HepG2 (cell line): ENCODE data around the gene OR52E2. TPM values are rescaled to one million over a fixed set of nuclear protein-coding genes. Genes with fewer than 3 reads are reported as not detected.

Source experiments
- ATAC-seq: fragments of 200-7000 bp; cut with Tn5 transposase; 3 replicates; pipeline ENCODE4 v1.9.1; 2020; ENCODE audit warnings: mild to moderate bottlenecking, moderate library complexity
- BruUV-seq: library from RNA; stranded (reverse); fragments of 400-500 nt; replicated peaks from 2 replicates; lab custom pipeline; 2021; lab: Mats Ljungman, UMichigan
- CTCF ChIA-PET: fragments of 300-600 bp; formaldehyde crosslinking; extraction: SDS; loops from one replicate; lab custom pipeline; 2021; ENCODE audit warnings: low total read pairs, inconsistent platforms, low intra/inter-chr PET ratio; lab: Yijun Ruan, JAX
- POLR2A ChIA-PET: fragments of 350-600 bp; sonication (Branson Sonifier 250); formaldehyde crosslinking; loops from one replicate; lab custom pipeline; 2020; ENCODE audit warnings: antibody characterized with exemption, inconsistent platforms; lab: Yijun Ruan, JAX
- DNase-seq: peaks from one replicate; pipeline ENCODE4 v3.0.0-alpha.2; 2015; ENCODE audit warnings: low spot score
- FAIRE-seq: peaks from 3 replicates; lab custom pipeline; 2011; peaks lifted over from hg19 to GRCh38; lab: Jason Lieb, UNC
- H2AFZ ChIP-seq: one replicate; pipeline ENCODE4 v1.6.1; 2011; ENCODE audit warnings: low read length, inconsistent platforms
- H3K27ac ChIP-seq: fragments of 300-600 bp; 3 replicates; pipeline ENCODE4 v1.8.0; 2011; ENCODE audit warnings: mixed run types, mild to moderate bottlenecking, mixed read lengths, low read length, inconsistent platforms; ENCODE audit not compliant: insufficient read depth; ENCODE audit errors: extremely low read length
- H3K27me3 ChIP-seq, 2 experiments: fragments of 200-600 bp in 1 of 2; 2 replicates in 1 of 2; 3 replicates in 1 of 2; pipeline versions ENCODE4 v1.6.0 to v1.8.0; 2011; ENCODE audit warnings: low read length in 2 of 2, mild to moderate bottlenecking in 2 of 2, moderate library complexity in 2 of 2, inconsistent platforms in 1 of 2; ENCODE audit not compliant: insufficient read depth in 2 of 2, control insufficient read depth in 1 of 2
- H3K36me3 ChIP-seq, 2 experiments: fragments of 200-600 bp in 1 of 2; replicated peaks in 1 of 2; 2 replicates in 1 of 2; 3 replicates in 1 of 2; pipeline versions ENCODE4 v1.5.1 to v1.8.0; 2011; ENCODE audit warnings: low read length in 2 of 2, inconsistent platforms in 1 of 2; ENCODE audit not compliant: insufficient read depth in 2 of 2, control insufficient read depth in 1 of 2
- H3K4me1 ChIP-seq: 2 replicates; pipeline ENCODE4 v1.5.1; 2012; ENCODE audit warnings: low read length, inconsistent platforms; ENCODE audit not compliant: insufficient read depth
- H3K4me2 ChIP-seq: 2 replicates; pipeline ENCODE4 v1.6.0; 2011; ENCODE audit warnings: low read depth, low read length, inconsistent platforms
- H3K4me3 ChIP-seq, 3 experiments: fragments of 200-600 bp in 1 of 3; sonication (generic), shearing (Covaris generic) in 1 of 3; replicated peaks in 1 of 3; 2 replicates each; pipeline ENCODE4 v1.5.1; 2011 to 2016; ENCODE audit warnings: low read length in 3 of 3, inconsistent platforms in 2 of 3, low read depth in 2 of 3, mild to moderate bottlenecking in 2 of 3, control low read depth in 1 of 3, mixed read lengths in 1 of 3; ENCODE audit not compliant: insufficient read depth in 1 of 3
- H3K79me2 ChIP-seq: one replicate; pipeline ENCODE4 v1.6.1; 2011; ENCODE audit warnings: low read length, inconsistent platforms; ENCODE audit not compliant: insufficient read depth
- H3K9ac ChIP-seq: 2 replicates; pipeline ENCODE4 v1.6.0; 2011; ENCODE audit warnings: mild to moderate bottlenecking, low read depth, low read length, inconsistent platforms; ENCODE audit not compliant: insufficient read depth
- H3K9me3 ChIP-seq: 2 replicates; pipeline ENCODE4 v1.5.1; 2012; ENCODE audit warnings: mild to moderate bottlenecking, low read length
- H4K20me1 ChIP-seq: 2 replicates; pipeline ENCODE4 v1.6.0; 2011; ENCODE audit warnings: inconsistent platforms, mild to moderate bottlenecking, low read length, moderate library complexity; ENCODE audit not compliant: insufficient read depth
- ATF3 ChIP-seq: sonication (generic); formaldehyde crosslinking; IDR thresholded peaks from 2 replicates; pipeline ENCODE4 v1.4.0; 2020; ENCODE audit warnings: missing genetic modification reagents
- ATF6 ChIP-seq: sonication (generic); formaldehyde crosslinking; conservative IDR thresholded peaks from 2 replicates; pipeline ENCODE4 v1.4.0; 2020; ENCODE audit warnings: missing genetic modification reagents
- FOXO1 ChIP-seq: sonication (generic); formaldehyde crosslinking; IDR thresholded peaks from 2 replicates; pipeline ENCODE4 v1.4.0; 2020; ENCODE audit warnings: missing genetic modification reagents
- MED8 ChIP-seq: sonication (generic); formaldehyde crosslinking; IDR thresholded peaks from 2 replicates; pipeline ENCODE4 v1.8.1; 2023; ENCODE audit warnings: mild to moderate bottlenecking, missing genetic modification reagents; ENCODE audit not compliant: insufficient replicate concordance
- MXI1 ChIP-seq: IDR thresholded peaks from 3 replicates; pipeline ENCODE4 v1.6.1; 2012; ENCODE audit warnings: low read depth, low read length, inconsistent platforms, borderline replicate concordance
- PREB ChIP-seq: sonication (generic); formaldehyde crosslinking; IDR thresholded peaks from 2 replicates; pipeline ENCODE4 v1.4.0; 2020; ENCODE audit warnings: missing genetic modification reagents
- SALL1 ChIP-seq: sonication (generic); formaldehyde crosslinking; IDR thresholded peaks from 2 replicates; pipeline ENCODE4 v1.8.0; 2022; ENCODE audit warnings: mild to moderate bottlenecking, missing genetic modification reagents
- YY1 ChIP-seq: IDR thresholded peaks from 2 replicates; pipeline ENCODE4 v1.6.1; 2011; ENCODE audit warnings: low read length, low read depth, moderate library complexity, mild to moderate bottlenecking; ENCODE audit not compliant: insufficient read depth, insufficient replicate concordance
- WGBS: methylation state at CpG from one replicate; pipeline ENCODE4 v1.1.6; 2017; ENCODE audit warnings: low lambda C conversion rate; 5-methylcytosine and 5-hydroxymethylcytosine counted together
- in situ Hi-C: cut with HindIII; loops from 2 replicates; pipeline ENCODE4 v1.10.0; 2017; ENCODE audit warnings: low pct_unique_long_range_greater_than_20kb; ENCODE audit not compliant: extremely low pct_ligation_motif_present
- intact Hi-C: fragments of 100-400 bp; cut with micrococcal nuclease; formaldehyde crosslinking; loops from one replicate; pipeline ENCODE4 v1.10.0; 2022; ENCODE audit not compliant: unreplicated experiment
- polyA plus RNA-seq, 8 experiments: library from polyadenylated mRNA; depleted of rRNA in 3 of 8; stranded (reverse) in 7 of 8; unstranded in 1 of 8; fragments of >200 nt; fragmentation: Illumina TruSeq in 4 of 8; extraction: Trizol in 4 of 8; gene quantifications; 2 replicates each; pipeline versions ENCODE4 v1.2.1 to v1.2.3, GENCODE V29; 2011 to 2016; ENCODE audit warnings: low read depth in 4 of 8, missing spikeins in 1 of 8, mixed read lengths in 1 of 8; ENCODE audit not compliant: insufficient read depth in 1 of 8
- total RNA-seq, 5 experiments: library from RNA; depleted of rRNA; stranded (reverse); fragments of >200 nt; fragmentation: Illumina TruSeq; extraction: Trizol; gene quantifications; 2 replicates each; pipeline ENCODE4 v1.2.3, GENCODE V29; 2016; ENCODE audit warnings: low read depth in 1 of 5

The OR52E2 gene
- total and polyA plus RNA-seq, 2 of the 13 experiments (the other 11 are each of a cell fraction or from before 2014, with no cell fraction given) = not detected

GRCh38 chr11:5069272-5069671, 9.8 kb upstream of the OR52E2 start, which contains the start of gene OR52E1:
Gene OR52E1, plus strand, starts transcription at chr11:5069572.
- in situ Hi-C loops = no loop called here
- no peak within 1 kb of the TSS for H3K4me3 ChIP-seq
- WGBS = 1% methylated on average over 3 of the region's 3 CpGs
- no peak for FAIRE-seq
- intact Hi-C loops = no loop called here
- no TSS peak for BruUV-seq
- no peak for DNase-seq
- no peaks in the 10 kb centered on the region for H3K79me2 ChIP-seq
- ChIA-PET CTCF (no interaction called here), POLR2A (no interaction called here)
- no peak for ATAC-seq
- no peak within 1 kb of the TSS for H3K27ac ChIP-seq
- H3K9me3 ChIP-seq = no peaks in the 10 kb centered on the region
- no peak within 1 kb of the TSS for H3K9ac ChIP-seq
- TF ChIP-seq ATF3 (CRISPR knock-in tag) (no peak), YY1 (no peak), SALL1 (CRISPR knock-in tag) (no peak), MED8 (no peak), PREB (CRISPR knock-in tag) (no peak), MXI1 (no peak), FOXO1 (no peak), ATF6 (no peak)
- no peak within 1 kb of the TSS for H3K4me2 ChIP-seq
- no peaks in the 10 kb centered on the region for H3K4me1 ChIP-seq
- H3K36me3 ChIP-seq = no peaks in the 10 kb centered on the region
- no peak within 1 kb of the TSS for H2AFZ ChIP-seq
- no peaks in the 10 kb centered on the region for H4K20me1 ChIP-seq
- H3K27me3 ChIP-seq = 0 out of 5 replicates have a peak, but pooled peaks cover 0 to 4% of the 10 kb centered on the region in 2 experiments
